Measurements from ENCODE around the gene SPI1.

The SPI1 gene

DNA sequence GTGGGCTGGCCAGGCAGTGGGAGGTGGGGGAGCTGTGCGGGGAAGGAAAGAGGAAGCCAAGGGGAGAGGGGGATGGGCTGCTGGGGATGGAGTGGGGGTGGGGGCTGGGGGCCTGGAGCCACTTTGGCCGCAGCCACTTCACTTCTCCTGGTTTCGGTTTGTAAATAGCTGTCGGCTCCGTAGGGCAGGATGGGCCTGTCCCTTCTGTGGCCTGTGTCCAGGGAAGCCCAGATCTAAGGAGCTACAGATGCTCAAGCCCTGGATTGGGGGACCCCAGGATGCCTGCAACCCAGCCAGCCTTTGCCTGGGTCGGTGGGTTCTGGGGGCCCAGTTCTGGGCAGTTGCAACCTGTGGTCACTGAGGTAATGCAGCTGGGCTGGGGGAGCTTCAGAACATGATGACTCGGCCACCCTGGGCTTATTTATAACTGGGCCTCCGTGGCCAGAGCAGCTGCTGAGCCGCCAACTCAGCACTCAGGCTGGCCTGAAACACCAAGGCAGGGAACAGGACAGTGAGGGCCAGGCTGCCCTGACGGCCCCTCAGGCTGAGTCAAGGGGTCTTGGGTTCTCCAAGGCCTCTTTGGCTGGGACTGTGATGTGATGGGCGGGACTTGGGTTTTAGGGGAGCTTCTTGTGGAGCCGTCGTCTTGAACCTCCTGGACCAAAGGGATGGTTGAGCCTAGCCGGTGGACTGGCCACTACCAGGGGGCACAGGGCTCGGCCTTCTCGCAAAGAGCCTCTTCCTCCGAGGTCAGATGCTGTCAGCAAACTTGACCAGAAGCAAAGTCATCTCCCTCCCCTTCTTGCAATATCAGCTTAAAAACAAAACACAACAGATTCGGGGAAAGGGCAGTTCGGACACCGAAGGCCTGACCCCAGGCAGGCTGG lies 15.1 kb upstream of the SPI1 start:
- DNase-seq (ENCODE audit: low read depth, low spot score), result no peak
- H3K27me3 ChIP-seq (ENCODE audit: control insufficient read depth, insufficient read depth, low read length), result no peaks in the 10 kb centered on the region
- H3K4me1 ChIP-seq (ENCODE audit: control insufficient read depth, insufficient read depth, low read length), result no peaks in the 10 kb centered on the region; the same call in 1 of the 2 replicates
- no peaks in the 10 kb centered on the region for H3K9me3 ChIP-seq (ENCODE audit: control insufficient read depth, insufficient read depth, low read length)
- no CpG with 5 or more reads among the region's 20 CpGs for WGBS (ENCODE audit: insufficient coverage, insufficient read length)
- H3K27ac ChIP-seq (ENCODE audit: low read length), result no peak overlapping the region
- H3K36me3 ChIP-seq (ENCODE audit: control insufficient read depth, insufficient read depth, low read length), result no peaks in the 10 kb centered on the region
- no peak overlapping the region for H3K4me3 ChIP-seq (ENCODE audit: low read length)

DNA sequence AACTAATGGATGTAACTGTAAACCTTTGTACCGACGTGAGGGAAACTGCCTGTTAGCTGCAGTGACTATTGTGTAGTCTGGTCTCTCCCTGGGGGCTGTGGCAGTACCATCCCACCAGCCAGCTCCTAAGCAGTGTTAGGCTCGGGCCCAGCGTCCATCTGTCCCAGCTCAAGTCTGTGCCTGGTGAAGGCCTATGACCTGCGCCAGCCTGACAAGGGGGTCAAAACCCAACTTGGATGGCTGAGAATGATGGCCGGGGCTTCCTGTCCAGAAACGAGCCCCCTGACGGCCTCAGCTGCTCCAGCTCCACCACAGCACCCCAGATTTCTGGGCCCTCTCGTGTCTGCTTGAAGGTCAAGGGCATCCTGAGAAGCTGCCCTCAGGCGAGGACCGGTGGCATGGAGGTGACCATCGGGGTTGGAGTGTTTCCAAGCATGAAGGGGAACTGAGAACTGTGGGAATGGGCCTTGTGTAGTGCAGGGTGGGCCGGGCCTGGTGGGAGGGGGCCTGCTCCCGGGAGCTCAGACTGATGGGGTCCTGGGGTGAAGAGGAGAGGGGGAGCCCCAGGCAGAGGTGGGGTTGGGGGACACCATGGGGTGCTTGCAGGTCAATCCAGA lies 14.3 kb upstream of the SPI1 start:
- no peaks in the 10 kb centered on the region for H3K36me3 ChIP-seq (ENCODE audit: control insufficient read depth, insufficient read depth, low read length)
- H3K27ac ChIP-seq (ENCODE audit: low read length), result no peak overlapping the region
- no peak for DNase-seq (ENCODE audit: low read depth, low spot score)
- no peaks in the 10 kb centered on the region; the same call in 1 of the 2 replicates for H3K4me1 ChIP-seq (ENCODE audit: control insufficient read depth, insufficient read depth, low read length)
- H3K4me3 ChIP-seq (ENCODE audit: low read length), result no peak overlapping the region
- H3K27me3 ChIP-seq (ENCODE audit: control insufficient read depth, insufficient read depth, low read length), result no peaks in the 10 kb centered on the region
- H3K9me3 ChIP-seq (ENCODE audit: control insufficient read depth, insufficient read depth, low read length), result no peaks in the 10 kb centered on the region
- WGBS (ENCODE audit: insufficient coverage, insufficient read length), result no CpG with 5 or more reads among the region's 14 CpGs

DNA sequence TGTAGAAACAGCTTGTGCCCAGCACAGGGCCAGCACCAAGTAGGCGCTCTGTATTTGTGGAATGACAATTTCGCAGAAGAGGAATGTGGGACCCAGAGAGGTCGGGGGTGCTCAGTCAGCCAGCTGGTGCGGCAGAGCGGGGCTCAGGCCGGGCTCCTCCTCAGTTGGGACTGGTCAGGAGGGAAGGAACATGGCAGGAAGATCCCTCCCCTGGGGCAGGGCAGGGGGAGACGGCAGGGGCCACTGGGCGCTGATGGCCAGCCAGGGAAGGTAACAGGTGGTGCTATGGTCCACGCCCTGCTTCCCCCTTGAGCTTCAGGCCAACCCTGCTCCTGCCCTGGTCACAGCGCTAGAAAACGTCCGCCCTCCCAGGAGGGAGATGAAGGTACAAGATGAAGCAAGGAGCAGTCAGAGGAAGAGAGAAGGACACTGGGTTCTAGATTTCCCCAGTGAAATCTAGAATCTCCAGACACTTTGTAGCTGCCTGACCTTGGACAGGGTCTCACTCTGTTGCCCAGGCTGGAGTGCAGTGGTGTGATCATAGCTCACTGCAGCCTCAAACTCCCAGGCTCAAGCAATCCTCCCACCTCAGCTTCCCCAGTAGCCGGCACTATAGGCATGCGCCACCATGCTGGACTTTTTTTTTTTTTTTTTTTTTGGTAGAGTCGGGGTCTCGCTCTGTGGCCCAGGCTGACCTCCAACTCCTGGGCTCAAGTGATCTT lies 13.5 kb upstream of the SPI1 start:
- no CpG with 5 or more reads among the region's 16 CpGs for WGBS (ENCODE audit: insufficient coverage, insufficient read length)
- no peaks in the 10 kb centered on the region for H3K27me3 ChIP-seq (ENCODE audit: control insufficient read depth, insufficient read depth, low read length)
- H3K27ac ChIP-seq (ENCODE audit: low read length), result no peak overlapping the region
- no peaks in the 10 kb centered on the region for H3K36me3 ChIP-seq (ENCODE audit: control insufficient read depth, insufficient read depth, low read length)
- no peaks in the 10 kb centered on the region; the same call in 1 of the 2 replicates for H3K4me1 ChIP-seq (ENCODE audit: control insufficient read depth, insufficient read depth, low read length)
- H3K4me3 ChIP-seq (ENCODE audit: low read length), result no peak overlapping the region
- H3K9me3 ChIP-seq (ENCODE audit: control insufficient read depth, insufficient read depth, low read length), result no peaks in the 10 kb centered on the region
- DNase-seq (ENCODE audit: low read depth, low spot score), result no peak

GRCh38 chr11:47391077-47391583 lies 12.8 kb upstream of the SPI1 start:
- Histone ChIP-seq H3K36me3 (ENCODE audit: control insufficient read depth, insufficient read depth, low read length) (no peaks in the 10 kb centered on the region), H3K27ac (ENCODE audit: low read length) (no peak overlapping the region), H3K9me3 (ENCODE audit: control insufficient read depth, insufficient read depth, low read length) (no peaks in the 10 kb centered on the region), H3K4me3 (ENCODE audit: low read length) (no peak overlapping the region), H3K27me3 (ENCODE audit: control insufficient read depth, insufficient read depth, low read length) (no peaks in the 10 kb centered on the region), H3K4me1 (ENCODE audit: control insufficient read depth, insufficient read depth, low read length) (no peaks in the 10 kb centered on the region; the same call in 1 of the 2 replicates)
- no CpG with 5 or more reads among the region's 11 CpGs for WGBS (ENCODE audit: insufficient coverage, insufficient read length)
- DNase-seq (ENCODE audit: low read depth, low spot score), result no peak

DNA sequence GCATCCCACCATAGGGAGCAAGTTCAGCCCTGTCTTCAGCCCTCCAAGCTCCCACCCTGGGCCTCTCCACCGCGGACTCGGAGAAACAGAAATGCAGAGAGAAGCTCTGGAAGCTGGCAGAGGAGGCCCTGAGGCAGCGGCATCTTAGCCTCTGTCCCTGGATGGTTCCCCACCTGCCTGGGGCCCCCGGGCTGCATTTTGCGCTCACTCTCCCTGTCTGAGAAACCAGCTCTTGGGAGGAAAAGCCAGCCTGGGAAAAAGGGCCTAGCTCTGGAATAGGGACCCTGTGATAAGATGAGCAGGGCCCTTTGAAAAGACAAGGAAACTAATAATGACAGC lies 12.0 kb upstream of the SPI1 start:
- no peaks in the 10 kb centered on the region; the same call in 1 of the 2 replicates for H3K4me1 ChIP-seq (ENCODE audit: control insufficient read depth, insufficient read depth, low read length)
- no peak overlapping the region for H3K27ac ChIP-seq (ENCODE audit: low read length)
- no peak for DNase-seq (ENCODE audit: low read depth, low spot score)

DNA sequence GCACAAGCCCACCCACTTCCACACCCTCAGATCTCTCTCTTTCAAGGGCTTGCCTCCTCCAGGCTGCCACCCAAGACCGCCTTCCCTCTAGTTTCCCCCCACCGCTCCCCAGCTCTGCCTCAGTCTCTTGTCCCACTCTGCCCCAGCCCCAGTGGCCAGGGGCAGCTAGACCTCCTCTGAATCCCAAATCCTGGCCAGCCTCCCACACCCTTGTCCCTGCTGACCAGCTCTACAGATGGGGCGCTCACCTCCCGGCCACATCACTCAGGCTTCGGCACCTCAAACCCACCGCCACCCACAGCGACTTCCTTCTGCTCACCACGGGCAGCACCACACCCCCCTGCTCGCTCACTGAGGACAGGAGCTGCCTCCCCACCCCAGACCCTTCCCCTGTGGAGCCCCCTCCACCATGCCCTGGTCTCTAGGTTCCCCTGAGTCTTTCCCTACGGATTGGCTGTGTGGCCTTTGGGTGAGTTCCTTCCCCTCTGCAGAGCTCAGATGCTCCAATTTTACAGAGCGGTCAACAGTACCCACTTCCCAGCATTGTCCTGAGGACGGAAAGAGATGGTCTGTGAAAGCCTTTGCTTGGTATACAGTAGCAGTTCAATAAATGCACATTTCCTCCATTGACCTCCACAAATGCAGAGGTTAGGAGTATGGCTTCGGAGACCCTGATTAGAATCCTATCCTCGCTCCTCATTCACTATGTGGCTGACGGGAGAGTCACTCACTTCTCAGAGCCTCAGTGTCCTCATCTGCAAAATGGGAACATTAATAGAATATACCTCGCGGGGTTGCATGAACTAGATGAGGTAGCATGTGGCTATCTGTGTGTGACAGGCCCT lies 11.5 kb upstream of the SPI1 start:
- Histone ChIP-seq H3K9me3 (ENCODE audit: control insufficient read depth, insufficient read depth, low read length) (no peaks in the 10 kb centered on the region), H3K36me3 (ENCODE audit: control insufficient read depth, insufficient read depth, low read length) (no peaks in the 10 kb centered on the region), H3K4me1 (ENCODE audit: control insufficient read depth, insufficient read depth, low read length) (no peaks in the 10 kb centered on the region), H3K27ac (ENCODE audit: low read length) (no peak overlapping the region), H3K4me3 (ENCODE audit: low read length) (no peak overlapping the region), H3K27me3 (ENCODE audit: control insufficient read depth, insufficient read depth, low read length) (no peaks in the 10 kb centered on the region)
- no CpG with 5 or more reads among the region's 17 CpGs for WGBS (ENCODE audit: insufficient coverage, insufficient read length)
- DNase-seq (ENCODE audit: low read depth, low spot score), result no peak

More for the DNA sequence above, 12.0 kb upstream of the SPI1 start:
- no peak overlapping the region for H3K4me3 ChIP-seq (ENCODE audit: low read length)
- no peaks in the 10 kb centered on the region for H3K36me3 ChIP-seq (ENCODE audit: control insufficient read depth, insufficient read depth, low read length)
- no CpG with 5 or more reads among the region's 6 CpGs for WGBS (ENCODE audit: insufficient coverage, insufficient read length)
- H3K9me3 ChIP-seq (ENCODE audit: control insufficient read depth, insufficient read depth, low read length), result no peaks in the 10 kb centered on the region
- no peaks in the 10 kb centered on the region for H3K27me3 ChIP-seq (ENCODE audit: control insufficient read depth, insufficient read depth, low read length)

- Histone ChIP-seq H3K4me1 (ENCODE audit: control insufficient read depth, insufficient read depth, low read length) (no peaks in the 10 kb centered on the region), H3K27ac (ENCODE audit: low read length) (no peak overlapping the region), H3K4me3 (ENCODE audit: low read length) (no peak overlapping the region), H3K9me3 (ENCODE audit: control insufficient read depth, insufficient read depth, low read length) (no peaks in the 10 kb centered on the region), H3K36me3 (ENCODE audit: control insufficient read depth, insufficient read depth, low read length) (no peaks in the 10 kb centered on the region), H3K27me3 (ENCODE audit: control insufficient read depth, insufficient read depth, low read length) (no peaks in the 10 kb centered on the region)
- DNase-seq (ENCODE audit: low read depth, low spot score), result no peak
- no CpG with 5 or more reads among the region's 28 CpGs for WGBS (ENCODE audit: insufficient coverage, insufficient read length)
Measured at GRCh38 chr11:47388697-47389576, 10.6 kb upstream of the SPI1 start.

DNA sequence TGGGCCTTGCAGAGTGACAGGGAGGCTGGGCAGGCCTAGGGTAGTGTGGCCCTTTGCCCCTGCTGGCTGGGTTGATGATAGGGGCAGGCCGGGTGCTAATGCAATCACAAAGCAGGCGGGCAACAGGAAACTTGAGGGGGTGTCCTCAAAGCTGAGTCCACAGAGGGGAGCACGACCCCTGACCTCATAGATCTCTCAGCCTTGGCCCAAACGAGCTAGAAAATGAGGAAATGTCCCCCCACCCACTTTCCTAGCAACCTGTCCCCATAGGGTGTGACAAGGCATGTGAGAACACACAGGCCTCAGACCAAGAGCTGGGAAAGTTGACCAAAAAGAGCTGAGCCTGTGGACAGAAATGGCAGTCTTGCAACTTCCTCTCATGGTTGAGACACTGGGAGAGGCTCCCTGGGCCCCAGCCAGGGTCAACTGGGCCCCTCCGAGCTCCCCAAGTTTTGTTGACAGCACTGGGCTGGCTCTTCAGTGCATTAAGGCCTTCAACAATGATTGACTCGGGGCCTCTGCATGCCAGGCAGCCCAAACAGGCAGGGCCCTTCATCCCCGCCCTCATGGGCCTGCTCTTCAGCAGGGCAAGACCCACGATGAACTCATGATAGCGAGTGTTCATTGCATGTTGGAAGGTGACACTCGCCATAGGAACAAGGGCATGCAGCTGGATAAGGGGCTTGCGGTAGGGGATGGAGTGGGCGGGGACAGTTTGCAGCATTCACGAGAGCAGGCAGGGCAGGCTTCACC lies 9.8 kb upstream of the SPI1 start:
- no peaks in the 10 kb centered on the region for H3K9me3 ChIP-seq (ENCODE audit: control insufficient read depth, insufficient read depth, low read length)
- no CpG with 5 or more reads among the region's 13 CpGs for WGBS (ENCODE audit: insufficient coverage, insufficient read length)
- no peak overlapping the region for H3K27ac ChIP-seq (ENCODE audit: low read length)
- no peak overlapping the region for H3K4me3 ChIP-seq (ENCODE audit: low read length)
- DNase-seq (ENCODE audit: low read depth, low spot score), result no peak
- no peaks in the 10 kb centered on the region for H3K4me1 ChIP-seq (ENCODE audit: control insufficient read depth, insufficient read depth, low read length)
- no peaks in the 10 kb centered on the region for H3K27me3 ChIP-seq (ENCODE audit: control insufficient read depth, insufficient read depth, low read length)
- no peaks in the 10 kb centered on the region for H3K36me3 ChIP-seq (ENCODE audit: control insufficient read depth, insufficient read depth, low read length)

- Histone ChIP-seq H3K4me3 (ENCODE audit: low read length) (no peak overlapping the region), H3K4me1 (ENCODE audit: control insufficient read depth, insufficient read depth, low read length) (no peaks in the 10 kb centered on the region), H3K9me3 (ENCODE audit: control insufficient read depth, insufficient read depth, low read length) (no peaks in the 10 kb centered on the region), H3K27me3 (ENCODE audit: control insufficient read depth, insufficient read depth, low read length) (no peaks in the 10 kb centered on the region), H3K36me3 (ENCODE audit: control insufficient read depth, insufficient read depth, low read length) (no peaks in the 10 kb centered on the region), H3K27ac (ENCODE audit: low read length) (no peak overlapping the region)
- no peak for DNase-seq (ENCODE audit: low read depth, low spot score)
- no CpG with 5 or more reads among the region's 4 CpGs for WGBS (ENCODE audit: insufficient coverage, insufficient read length)
Measured at GRCh38 chr11:47384498-47384897, 6.2 kb upstream of the SPI1 start.
